Measurements from ENCODE around the gene SLC19A2. TPM values are rescaled to one million over a fixed set of nuclear protein-coding genes. Genes with fewer than 3 reads are reported as not detected.
A peak's percentile ranks its signal among the peaks of the same experiment; 100 is the strongest.

Gene SLC19A2
- total RNA-seq, 1 donor from 2014 or later = 18.1 TPM

DNA sequence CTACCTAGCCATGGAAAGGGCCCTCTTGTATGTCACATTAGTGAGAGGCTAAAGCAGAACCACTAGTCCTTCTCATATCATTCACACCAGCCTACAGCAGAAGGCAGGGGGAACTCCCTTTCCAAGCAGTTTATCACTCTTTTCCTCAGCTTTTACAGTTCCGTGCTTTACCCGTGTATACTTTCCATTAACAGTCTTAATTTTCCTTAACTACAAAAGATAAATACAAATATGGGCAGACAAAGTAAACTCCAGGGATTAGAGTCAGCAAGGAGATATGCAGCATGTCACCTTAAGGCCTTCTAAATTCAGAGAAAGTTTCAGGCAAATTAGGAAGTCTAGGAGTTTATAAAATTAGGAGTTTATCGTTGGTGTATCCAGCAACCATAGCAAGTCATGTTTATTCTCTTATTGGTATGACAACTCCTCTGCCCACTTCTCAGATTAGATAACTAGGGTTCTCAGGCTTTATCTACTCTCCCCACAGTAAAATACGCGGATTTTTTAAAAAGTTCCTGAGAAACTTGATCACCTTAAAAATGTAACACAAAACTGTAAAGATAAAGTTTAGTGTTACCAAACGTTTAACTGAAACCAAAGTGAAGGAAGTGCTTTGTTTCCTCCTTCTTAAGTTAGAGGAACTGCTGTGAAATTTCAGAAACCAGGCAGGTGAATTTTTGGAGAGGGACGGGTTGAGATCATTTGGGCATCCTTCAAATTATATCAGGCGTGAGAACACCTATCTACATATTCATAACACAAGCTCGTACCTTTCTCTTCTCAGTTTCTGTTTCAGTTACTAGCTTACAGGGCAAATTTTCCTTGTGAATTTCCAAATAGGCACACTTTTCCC is 42.7 kb upstream of the SLC19A2 start:
- DNase-seq (ENCODE audit: low spot score, unreplicated experiment) = no peak
- no peaks in the 10 kb centered on the region for H3K36me3 Mint-ChIP-seq (ENCODE audit: insufficient read depth)
- peaks cover 38% of the 10 kb centered on the region for H3K4me1 Mint-ChIP-seq (ENCODE audit: low read depth)
- H3K27me3 Mint-ChIP-seq = no peaks in the 10 kb centered on the region
- peak overlapping the region; percentile 97 for H3K27ac Mint-ChIP-seq
- TF ChIP-seq, protein P1, sequence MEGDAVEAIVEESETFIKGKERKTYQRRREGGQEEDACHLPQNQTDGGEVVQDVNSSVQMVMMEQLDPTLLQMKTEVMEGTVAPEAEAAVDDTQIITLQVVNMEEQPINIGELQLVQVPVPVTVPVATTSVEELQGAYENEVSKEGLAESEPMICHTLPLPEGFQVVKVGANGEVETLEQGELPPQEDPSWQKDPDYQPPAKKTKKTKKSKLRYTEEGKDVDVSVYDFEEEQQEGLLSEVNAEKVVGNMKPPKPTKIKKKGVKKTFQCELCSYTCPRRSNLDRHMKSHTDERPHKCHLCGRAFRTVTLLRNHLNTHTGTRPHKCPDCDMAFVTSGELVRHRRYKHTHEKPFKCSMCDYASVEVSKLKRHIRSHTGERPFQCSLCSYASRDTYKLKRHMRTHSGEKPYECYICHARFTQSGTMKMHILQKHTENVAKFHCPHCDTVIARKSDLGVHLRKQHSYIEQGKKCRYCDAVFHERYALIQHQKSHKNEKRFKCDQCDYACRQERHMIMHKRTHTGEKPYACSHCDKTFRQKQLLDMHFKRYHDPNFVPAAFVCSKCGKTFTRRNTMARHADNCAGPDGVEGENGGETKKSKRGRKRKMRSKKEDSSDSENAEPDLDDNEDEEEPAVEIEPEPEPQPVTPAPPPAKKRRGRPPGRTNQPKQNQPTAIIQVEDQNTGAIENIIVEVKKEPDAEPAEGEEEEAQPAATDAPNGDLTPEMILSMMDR (IDR thresholded peaks at IDR 0.05; ENCODE audit: unreplicated experiment) = no peak
- H3K4me3 Mint-ChIP-seq (ENCODE audit: low read depth) = peak overlapping the region; percentile 6
- peaks cover 3% of the 10 kb centered on the region for H3K9me3 Mint-ChIP-seq (ENCODE audit: low read depth)

- Mint-ChIP-seq H3K4me1 (ENCODE audit: low read depth) (peaks cover 38% of the 10 kb centered on the region), H3K9me3 (ENCODE audit: low read depth) (no peaks in the 10 kb centered on the region), H3K36me3 (ENCODE audit: insufficient read depth) (no peaks in the 10 kb centered on the region), H3K27ac (peak overlapping the region; percentile 97), H3K27me3 (no peaks in the 10 kb centered on the region), H3K4me3 (ENCODE audit: low read depth) (no peak overlapping the region)
- TF ChIP-seq, protein P1 (IDR thresholded peaks at IDR 0.05; ENCODE audit: unreplicated experiment) = no peak
- no peak for DNase-seq (ENCODE audit: low spot score, unreplicated experiment)
These were observed 41.9 kb upstream of the SLC19A2 start for GRCh38 chr1:169527451-169528214.

- TF ChIP-seq, protein P1 (IDR thresholded peaks at IDR 0.05; ENCODE audit: unreplicated experiment) = no peak
- H3K4me1 Mint-ChIP-seq (ENCODE audit: low read depth) = peaks cover 38% of the 10 kb centered on the region
- H3K36me3 Mint-ChIP-seq (ENCODE audit: insufficient read depth) = no peaks in the 10 kb centered on the region
- H3K27ac Mint-ChIP-seq = peak overlapping the region; percentile 31
- H3K4me3 Mint-ChIP-seq (ENCODE audit: low read depth) = no peak overlapping the region
- no peak for DNase-seq (ENCODE audit: low spot score, unreplicated experiment)
- no peaks in the 10 kb centered on the region for H3K27me3 Mint-ChIP-seq
- H3K9me3 Mint-ChIP-seq (ENCODE audit: low read depth) = no peaks in the 10 kb centered on the region
These were observed 41.3 kb upstream of the SLC19A2 start for GRCh38 chr1:169527001-169527400.

GRCh38 chr1:169526120-169526832 is 40.5 kb upstream of the SLC19A2 start:
- TF ChIP-seq, protein P1 (IDR thresholded peaks at IDR 0.05; ENCODE audit: unreplicated experiment) = no peak
- H3K4me1 Mint-ChIP-seq (ENCODE audit: low read depth) = peaks cover 39% of the 10 kb centered on the region
- DNase-seq (ENCODE audit: low spot score, unreplicated experiment) = no peak
- H3K9me3 Mint-ChIP-seq (ENCODE audit: low read depth) = no peaks in the 10 kb centered on the region
- no peaks in the 10 kb centered on the region for H3K36me3 Mint-ChIP-seq (ENCODE audit: insufficient read depth)
- H3K27ac Mint-ChIP-seq = peak overlapping the region; percentile 13
- no peaks in the 10 kb centered on the region for H3K27me3 Mint-ChIP-seq
- no peak overlapping the region for H3K4me3 Mint-ChIP-seq (ENCODE audit: low read depth)

DNA sequence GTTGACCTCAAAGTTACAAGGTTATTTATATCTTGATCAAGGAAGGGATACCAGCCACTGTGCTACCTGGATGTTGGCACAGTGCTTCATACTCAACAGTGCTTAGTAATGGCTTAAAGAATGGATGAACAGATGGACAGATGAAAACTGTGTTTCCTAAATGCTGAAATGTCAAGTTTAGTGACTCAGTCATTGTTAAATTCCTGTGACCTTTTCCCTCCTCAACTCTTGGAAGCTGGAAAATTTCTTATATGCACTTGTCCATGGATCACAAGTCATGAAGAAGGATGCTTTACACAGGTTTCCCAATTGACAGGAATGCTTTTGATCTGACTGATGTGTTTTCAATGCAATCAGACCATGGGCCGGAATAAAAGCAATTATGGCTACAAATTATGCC is 39.6 kb upstream of the SLC19A2 start:
- no peak overlapping the region for H3K27ac Mint-ChIP-seq
- peaks cover 39% of the 10 kb centered on the region for H3K4me1 Mint-ChIP-seq (ENCODE audit: low read depth)
- TF ChIP-seq, protein P1 (IDR thresholded peaks at IDR 0.05; ENCODE audit: unreplicated experiment) = no peak
- no peaks in the 10 kb centered on the region for H3K27me3 Mint-ChIP-seq
- H3K4me3 Mint-ChIP-seq (ENCODE audit: low read depth) = no peak overlapping the region
- H3K36me3 Mint-ChIP-seq (ENCODE audit: insufficient read depth) = no peaks in the 10 kb centered on the region
- no peak for DNase-seq (ENCODE audit: low spot score, unreplicated experiment)
- H3K9me3 Mint-ChIP-seq (ENCODE audit: low read depth) = no peaks in the 10 kb centered on the region
